Measurements from ENCODE around the gene ZPR1.
"Not testable (repeated sequence)": the region's sequence is repeated elsewhere in the genome, so short reads cannot be mapped to it uniquely, and the experiment has no call there.

The ZPR1 gene

GRCh38 chr11:116813781-116814471 lies 26.1 kb upstream of the ZPR1 start:
- no peak for TF ChIP-seq POLR2A (IDR thresholded peaks at IDR 0.05; ENCODE audit: low read depth, low read length)
- FAIRE-seq (no peak), DNase-seq (ENCODE audit: insufficient read length, low spot score) (no peak)

- TF ChIP-seq POLR2A (IDR thresholded peaks at IDR 0.05; ENCODE audit: low read depth, low read length), result no peak
- FAIRE-seq (no peak), DNase-seq (ENCODE audit: insufficient read length, low spot score) (no peak)
Measured at GRCh38 chr11:116813170-116813569, 25.3 kb upstream of the ZPR1 start.

DNA sequence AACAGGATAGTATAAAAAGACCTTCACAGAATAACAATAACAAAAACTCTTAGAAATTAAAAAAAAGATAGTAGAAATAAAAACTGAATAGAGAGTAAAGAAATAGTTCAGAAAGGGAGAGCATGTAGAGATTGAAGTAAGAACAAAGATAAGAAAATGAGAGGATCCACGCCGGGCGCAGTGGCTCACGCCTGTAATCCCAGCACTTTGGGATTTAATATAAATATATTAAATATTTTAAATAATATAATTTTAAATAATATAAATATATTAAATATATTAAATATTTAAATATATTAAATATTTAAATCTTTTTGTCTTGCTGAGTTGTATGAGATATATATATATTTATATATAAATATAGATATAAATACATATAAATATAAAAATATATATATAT lies 24.3 kb upstream of the ZPR1 start:
- no peak for TF ChIP-seq POLR2A (IDR thresholded peaks at IDR 0.05; ENCODE audit: low read depth, low read length)
- DNase-seq (ENCODE audit: insufficient read length, low spot score) (no peak), FAIRE-seq (no peak)

DNA sequence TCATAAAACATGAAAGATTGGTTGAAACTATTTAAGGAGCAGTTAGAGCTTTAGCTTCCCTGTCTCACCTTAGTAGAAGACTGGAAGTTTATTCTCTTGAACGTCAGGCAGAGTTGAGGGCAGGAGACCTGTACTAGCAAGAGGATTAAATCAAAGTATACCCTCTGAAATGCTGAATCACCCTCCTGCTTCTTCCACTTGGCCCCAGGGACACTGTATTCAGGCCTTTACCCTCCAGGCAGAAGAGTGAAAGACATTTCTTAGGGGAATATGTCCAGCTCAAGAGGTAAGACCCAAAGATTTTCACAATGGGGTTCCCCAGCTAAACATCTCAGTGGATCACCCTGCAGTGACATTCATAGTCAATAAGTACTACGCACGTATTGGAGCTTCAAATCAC lies 23.4 kb upstream of the ZPR1 start:
- TF ChIP-seq POLR2A (IDR thresholded peaks at IDR 0.05; ENCODE audit: low read depth, low read length), result no peak
- FAIRE-seq, result no peak

GRCh38 chr11:116808262-116809175 lies 20.7 kb upstream of the ZPR1 start:
- DNase-seq (ENCODE audit: insufficient read length, low spot score) (no peak), FAIRE-seq (no peak)
- TF ChIP-seq POLR2A (IDR thresholded peaks at IDR 0.05; ENCODE audit: low read depth, low read length), result no peak

More for the DNA sequence above, 23.4 kb upstream of the ZPR1 start:
- no peak for DNase-seq (ENCODE audit: insufficient read length, low spot score)

DNA sequence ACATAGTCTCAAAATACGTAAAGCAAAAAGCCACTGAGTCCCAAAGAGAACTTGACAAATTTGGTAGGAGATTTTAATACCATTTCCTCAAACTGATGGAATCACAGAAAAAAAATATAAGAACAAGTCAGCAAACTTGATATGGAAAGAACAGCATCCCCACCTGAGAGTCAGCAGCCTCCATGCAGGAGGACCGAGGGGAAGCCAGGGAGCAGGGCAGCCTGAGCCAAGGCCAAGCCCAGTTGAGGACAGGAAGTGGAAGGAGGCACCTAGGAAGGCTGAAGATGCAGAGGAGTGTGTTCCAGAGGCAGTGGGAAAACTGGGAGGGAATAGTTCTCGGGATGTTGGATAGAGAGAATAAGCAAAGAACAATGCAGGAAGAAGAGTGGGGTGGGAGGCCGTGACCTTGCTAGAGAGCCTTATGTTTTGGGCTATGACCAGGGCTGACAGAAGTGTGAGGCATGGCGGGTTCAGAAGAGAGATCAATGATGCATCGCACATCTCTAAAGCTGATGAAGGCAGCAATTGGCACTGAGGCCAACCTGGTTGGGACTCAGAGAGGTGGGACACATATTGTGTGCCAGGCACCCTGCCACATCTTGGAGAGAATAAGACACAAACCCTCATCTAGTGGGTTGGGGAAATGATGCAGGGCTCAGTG lies 19.9 kb upstream of the ZPR1 start:
- FAIRE-seq, result no peak
- no peak for DNase-seq (ENCODE audit: insufficient read length, low spot score)
- TF ChIP-seq POLR2A (IDR thresholded peaks at IDR 0.05; ENCODE audit: low read depth, low read length), result no peak

GRCh38 chr11:116804001-116804400 lies 16.2 kb upstream of the ZPR1 start:
- DNase-seq (ENCODE audit: insufficient read length, low spot score), result no peak
- TF ChIP-seq POLR2A (IDR thresholded peaks at IDR 0.05; ENCODE audit: low read depth, low read length), result no peak
- FAIRE-seq, result no peak

GRCh38 chr11:116801662-116802061 lies 13.8 kb upstream of the ZPR1 start:
- not testable (repeated sequence) for DNase-seq (ENCODE audit: insufficient read length, low spot score); FAIRE-seq

DNA sequence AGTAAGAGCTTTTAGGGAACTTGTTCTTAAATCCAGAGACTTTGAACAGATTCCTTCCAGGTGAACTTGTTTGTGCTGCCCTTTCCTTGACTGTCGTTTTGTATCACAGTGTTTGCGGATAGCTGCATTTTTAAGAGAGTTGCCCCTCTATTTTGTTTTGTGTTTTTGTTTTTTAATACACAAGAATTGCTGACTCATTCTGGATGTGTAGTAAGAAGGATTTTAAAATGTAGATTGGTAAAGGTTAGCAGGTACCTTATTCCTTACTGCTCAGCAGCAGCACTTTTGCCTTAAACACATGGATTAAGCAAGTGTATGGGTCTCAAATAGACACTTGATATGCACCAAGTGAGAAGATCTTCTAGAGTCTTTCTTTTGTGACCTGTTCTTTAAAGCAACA lies 12.8 kb upstream of the ZPR1 start:
- FAIRE-seq (no peak), DNase-seq (ENCODE audit: insufficient read length, low spot score) (no peak)
- TF ChIP-seq POLR2A (IDR thresholded peaks at IDR 0.05; ENCODE audit: low read depth, low read length), result no peak

GRCh38 chr11:116798368-116798767 lies 10.5 kb upstream of the ZPR1 start:
- TF ChIP-seq POLR2A (IDR thresholded peaks at IDR 0.05; ENCODE audit: low read depth, low read length), result no peak
- FAIRE-seq (no peak), DNase-seq (ENCODE audit: insufficient read length, low spot score) (no peak)

DNA sequence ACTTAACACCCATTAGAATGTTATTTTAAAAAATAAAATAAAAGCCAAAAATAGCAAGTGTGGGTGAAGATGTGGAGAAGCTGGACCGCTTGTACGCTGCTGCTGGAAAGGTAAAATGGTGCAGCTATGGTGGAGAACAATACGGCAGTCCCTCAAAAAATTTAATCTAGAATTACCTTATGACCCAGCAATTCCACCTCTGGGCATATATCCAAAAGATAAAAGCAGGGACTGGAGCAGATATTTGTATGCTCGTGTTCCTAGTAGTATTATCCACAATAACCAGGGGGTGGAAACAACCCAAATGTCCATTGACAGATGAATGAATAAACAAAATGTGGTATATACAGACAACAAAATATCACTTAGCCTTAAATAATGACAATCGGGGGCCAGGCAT lies 10.0 kb upstream of the ZPR1 start:
- TF ChIP-seq POLR2A (IDR thresholded peaks at IDR 0.05; ENCODE audit: low read depth, low read length), result no peak
- FAIRE-seq, result no peak
- DNase-seq (ENCODE audit: insufficient read length, low spot score), result no peak

- no peak for DNase-seq (ENCODE audit: insufficient read length, low spot score)
- TF ChIP-seq POLR2A (IDR thresholded peaks at IDR 0.05; ENCODE audit: low read depth, low read length), result no peak
- FAIRE-seq, result no peak
Measured at GRCh38 chr11:116796548-116796947, 8.7 kb upstream of the ZPR1 start.

- DNase-seq (ENCODE audit: insufficient read length, low spot score), result no peak
- FAIRE-seq, result no peak
- no peak for TF ChIP-seq POLR2A (IDR thresholded peaks at IDR 0.05; ENCODE audit: low read depth, low read length)
Measured at GRCh38 chr11:116794851-116795250, 7.0 kb upstream of the ZPR1 start.

DNA sequence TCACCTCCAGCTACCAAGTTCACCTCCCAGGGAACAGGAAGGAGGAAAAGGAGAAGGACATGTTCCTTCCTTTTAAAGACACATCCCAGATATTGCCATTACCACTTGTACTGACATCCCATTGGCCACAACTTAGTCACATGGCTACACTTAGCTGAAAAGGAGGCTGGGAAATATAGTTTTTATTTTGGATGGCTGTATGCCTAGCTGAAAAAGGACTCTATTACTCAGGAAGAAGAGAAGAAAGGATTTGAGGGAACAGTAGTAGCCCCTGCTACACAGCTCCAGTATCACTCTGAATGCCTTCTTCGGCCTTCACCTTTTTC lies 5.9 kb upstream of the ZPR1 start:
- no peak for TF ChIP-seq POLR2A (IDR thresholded peaks at IDR 0.05; ENCODE audit: low read depth, low read length)
- no peak for FAIRE-seq
- no peak for DNase-seq (ENCODE audit: insufficient read length, low spot score)
